HUES64 (cell line): ENCODE data around the gene SLC1A1.
"Not testable (repeated sequence)": the region's sequence is repeated elsewhere in the genome, so short reads cannot be mapped to it uniquely, and the experiment has no call there.

ENCODE experiments used
- H3K27ac ChIP-seq: 2 replicates; pipeline ENCODE4 v1.7.0; 2013; ENCODE audit warnings: low read depth, low read length, inconsistent platforms
- H3K27me3 ChIP-seq: 2 replicates; pipeline ENCODE4 v1.6.1; 2013; ENCODE audit warnings: mild to moderate bottlenecking, low read length; ENCODE audit not compliant: insufficient read depth
- H3K36me3 ChIP-seq: 2 replicates; pipeline ENCODE4 v1.6.1; 2013; ENCODE audit warnings: mild to moderate bottlenecking, low read length; ENCODE audit not compliant: insufficient read depth
- H3K4me1 ChIP-seq: 2 replicates; pipeline ENCODE4 v1.6.1; 2013; ENCODE audit warnings: mild to moderate bottlenecking, low read length, moderate library complexity; ENCODE audit not compliant: insufficient read depth
- H3K4me3 ChIP-seq: 2 replicates; pipeline ENCODE4 v1.5.1; 2013; ENCODE audit warnings: mild to moderate bottlenecking, low read length, moderate library complexity
- H3K9ac ChIP-seq: 2 replicates; pipeline ENCODE4 v1.6.1; 2013; ENCODE audit warnings: mild to moderate bottlenecking, low read depth, low read length
- H3K9me3 ChIP-seq: 2 replicates; pipeline ENCODE4 v1.6.1; 2013; ENCODE audit warnings: low read depth, low read length; ENCODE audit not compliant: insufficient read depth
- WGBS: fragments of 150-250, 120-280 bp; methylation state at CpG from one replicate; pipeline ENCODE4 v1.1.7; 2013; ENCODE audit warnings: missing lambda C conversion rate; 5-methylcytosine and 5-hydroxymethylcytosine counted together

SLC1A1 gene

DNA sequence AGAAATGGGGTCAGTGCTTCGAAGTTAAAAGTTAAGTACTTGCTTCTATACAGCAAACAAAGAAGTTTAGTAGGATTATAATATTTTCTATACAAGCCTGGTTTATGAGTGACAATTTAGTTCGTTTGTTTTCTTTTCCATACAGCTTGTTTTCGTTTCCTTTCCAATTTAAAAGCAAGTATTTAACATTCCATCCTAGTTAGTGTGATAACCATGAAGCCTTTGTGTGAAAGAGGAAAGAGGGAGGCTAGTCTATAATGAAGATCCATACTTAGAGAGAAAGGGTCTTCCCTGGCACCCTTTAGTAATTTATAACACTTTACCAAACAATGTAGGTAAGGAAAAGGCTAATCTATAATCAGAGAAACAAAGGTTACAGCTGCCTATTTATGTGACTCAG lies 51.0 kb downstream of the SLC1A1 start:
- no peak overlapping the region for H3K4me3 ChIP-seq
- peaks cover 30% of the 10 kb centered on the region for H3K4me1 ChIP-seq
- peak overlapping the region; percentile 70; the same call in 1 of the 2 replicates for H3K27ac ChIP-seq
- no peaks in the 10 kb centered on the region for H3K9me3 ChIP-seq
- H3K36me3 ChIP-seq: no peaks in the 10 kb centered on the region
- WGBS: no CpG with 5 or more reads among the region's 3 CpGs
- no peaks in the 10 kb centered on the region for H3K27me3 ChIP-seq
- H3K9ac ChIP-seq: peak overlapping the region; percentile 29; the same call in 1 of the 2 replicates

- H3K27me3 ChIP-seq: no peaks in the 10 kb centered on the region
- peaks cover 30% of the 10 kb centered on the region for H3K4me1 ChIP-seq
- no peak overlapping the region for H3K4me3 ChIP-seq
- no peaks in the 10 kb centered on the region for H3K9me3 ChIP-seq
- peak overlapping the region; percentile 46; the same call in 1 of the 2 replicates for H3K9ac ChIP-seq
- peak overlapping the region; percentile 70 for H3K27ac ChIP-seq
- H3K36me3 ChIP-seq: no peaks in the 10 kb centered on the region
- 16% methylated on average over 2 of the region's 2 CpGs for WGBS
Observed at GRCh38 chr9:4541856-4542255, 51.6 kb downstream of the SLC1A1 start.

- not testable (repeated sequence) for H3K27me3 ChIP-seq, H3K27ac ChIP-seq, H3K36me3 ChIP-seq, H3K4me3 ChIP-seq, H3K9ac ChIP-seq, H3K9me3 ChIP-seq
- H3K4me1 ChIP-seq: peaks cover 27% of the 10 kb centered on the region
- 84% methylated on average over 5 of the region's 5 CpGs for WGBS
Observed at GRCh38 chr9:4544714-4545113, 54.4 kb downstream of the SLC1A1 start.

- Histone ChIP-seq H3K27me3 (no peaks in the 10 kb centered on the region), H3K36me3 (no peaks in the 10 kb centered on the region), H3K27ac (no peak overlapping the region), H3K9ac (no peak overlapping the region), H3K4me1 (peaks cover 12% of the 10 kb centered on the region), H3K9me3 (no peaks in the 10 kb centered on the region), H3K4me3 (no peak overlapping the region)
- 88% methylated on average over 1 of the region's 1 CpG for WGBS
Observed at GRCh38 chr9:4547016-4547415, 56.7 kb downstream of the SLC1A1 start.

GRCh38 chr9:4548811-4549725 lies 58.8 kb downstream of the SLC1A1 start:
- WGBS: 74% methylated on average over 11 of the region's 11 CpGs
- H3K36me3 ChIP-seq: no peaks in the 10 kb centered on the region

DNA sequence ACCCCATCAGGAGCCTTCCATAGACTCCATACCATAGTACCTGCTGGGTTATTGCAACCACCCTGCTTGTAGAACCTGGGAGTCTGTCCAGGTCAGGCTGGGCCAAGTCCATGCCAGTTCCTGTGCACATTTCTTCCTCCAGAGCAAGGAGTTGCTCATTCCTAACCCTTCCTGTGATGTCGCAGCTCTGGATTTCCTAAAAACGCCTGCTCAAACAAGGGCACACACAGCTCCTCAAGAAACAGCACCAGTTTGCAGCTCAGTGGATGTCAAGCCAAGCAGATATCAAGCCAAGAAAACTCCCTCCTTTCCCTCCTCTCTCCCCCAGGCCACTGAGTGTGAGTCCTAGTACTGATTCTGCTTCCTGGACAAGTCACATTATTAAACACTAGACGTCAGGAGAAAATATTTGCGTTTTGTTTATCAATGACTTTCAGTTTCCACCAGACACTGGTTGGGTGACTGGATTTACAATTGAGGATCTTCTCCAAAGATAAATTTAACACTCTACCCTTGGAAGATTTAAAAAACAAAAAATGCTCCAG lies 59.6 kb downstream of the SLC1A1 start:
- H3K27ac ChIP-seq: no peak overlapping the region
- WGBS: 94% methylated on average over 2 of the region's 4 CpGs
- no peaks in the 10 kb centered on the region for H3K27me3 ChIP-seq

More at GRCh38 chr9:4548811-4549725, 58.8 kb downstream of the SLC1A1 start:
- Histone ChIP-seq H3K9ac (no peak overlapping the region), H3K27ac (no peak overlapping the region), H3K27me3 (no peaks in the 10 kb centered on the region), H3K4me1 (no peaks in the 10 kb centered on the region), H3K4me3 (no peak overlapping the region), H3K9me3 (no peaks in the 10 kb centered on the region)

DNA sequence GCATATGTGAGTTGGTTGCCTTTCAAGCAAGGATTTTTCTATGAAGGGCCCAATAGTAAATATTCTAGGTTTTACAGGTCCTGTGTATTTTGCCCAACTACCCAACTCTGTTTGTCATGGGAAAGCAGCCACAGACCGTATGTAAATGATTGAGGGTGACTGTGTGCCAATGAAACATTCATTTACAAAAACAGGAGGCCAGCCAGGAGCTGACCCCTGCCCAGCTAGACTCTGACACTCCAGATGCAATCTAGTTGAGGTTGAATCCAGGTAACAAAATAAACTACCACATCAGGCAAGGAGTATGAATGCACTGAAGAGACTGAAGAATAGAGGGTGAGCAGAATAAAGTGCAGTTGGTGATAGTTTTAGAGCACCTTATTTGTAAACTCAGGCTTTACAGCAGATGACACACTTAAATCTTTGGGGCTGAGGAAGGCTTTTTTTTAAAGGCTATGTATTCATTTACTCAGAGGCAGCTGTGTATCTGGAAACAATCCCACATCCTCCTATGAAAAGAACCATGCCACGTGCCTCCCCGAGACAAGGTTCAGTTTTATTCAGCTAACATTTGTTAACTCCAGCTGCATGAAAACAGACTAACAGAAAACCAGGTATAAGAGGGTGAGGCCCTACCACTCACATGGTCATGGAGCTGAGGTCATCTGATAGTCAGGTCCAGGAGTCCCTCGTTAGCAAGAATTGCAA lies 60.7 kb downstream of the SLC1A1 start:
- WGBS: 84% methylated on average over 4 of the region's 4 CpGs
- no peak overlapping the region for H3K27ac ChIP-seq
- no peak overlapping the region for H3K9ac ChIP-seq
- no peak overlapping the region for H3K4me3 ChIP-seq
- H3K9me3 ChIP-seq: no peaks in the 10 kb centered on the region
- no peaks in the 10 kb centered on the region for H3K36me3 ChIP-seq
- no peaks in the 10 kb centered on the region for H3K27me3 ChIP-seq
- peaks cover 4% of the 10 kb centered on the region; the same call in 1 of the 2 replicates for H3K4me1 ChIP-seq

More for the DNA sequence above, 59.6 kb downstream of the SLC1A1 start:
- Histone ChIP-seq H3K9me3 (no peaks in the 10 kb centered on the region), H3K4me3 (no peak overlapping the region), H3K9ac (no peak overlapping the region), H3K36me3 (no peaks in the 10 kb centered on the region), H3K4me1 (no peaks in the 10 kb centered on the region)

GRCh38 chr9:4553951-4554381 lies 63.7 kb downstream of the SLC1A1 start:
- H3K4me3 ChIP-seq: no peak overlapping the region
- no peaks in the 10 kb centered on the region for H3K9me3 ChIP-seq
- H3K27me3 ChIP-seq: no peaks in the 10 kb centered on the region
- no peak overlapping the region for H3K9ac ChIP-seq
- H3K27ac ChIP-seq: no peak overlapping the region
- H3K36me3 ChIP-seq: no peaks in the 10 kb centered on the region
- peaks cover 4% of the 10 kb centered on the region; the same call in 1 of the 2 replicates for H3K4me1 ChIP-seq
- 88% methylated on average over 1 of the region's 1 CpG for WGBS

DNA sequence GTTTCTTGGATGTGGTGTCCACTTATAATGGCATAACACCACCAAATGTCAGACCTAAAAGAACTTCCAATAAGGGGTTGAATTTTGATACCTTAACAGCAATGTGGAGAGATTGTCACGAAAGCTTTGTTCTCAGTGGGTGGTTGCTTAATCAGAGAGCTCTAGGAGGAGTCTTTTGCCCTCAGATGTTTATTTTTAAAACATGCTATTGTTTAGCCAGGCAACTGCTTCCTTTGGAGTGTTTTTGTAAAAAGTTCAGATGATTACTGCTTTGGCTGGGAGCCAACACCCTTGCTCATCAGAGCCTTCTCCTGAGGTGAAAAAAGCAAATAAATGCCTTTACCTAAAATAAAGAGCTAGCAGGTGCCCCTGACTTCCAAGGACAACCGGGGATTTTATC lies 65.0 kb downstream of the SLC1A1 start:
- Histone ChIP-seq H3K36me3 (no peaks in the 10 kb centered on the region), H3K27ac (no peak overlapping the region), H3K4me3 (no peak overlapping the region), H3K27me3 (no peaks in the 10 kb centered on the region), H3K4me1 (peaks cover 4% of the 10 kb centered on the region; the same call in 1 of the 2 replicates), H3K9me3 (no peaks in the 10 kb centered on the region), H3K9ac (no peak overlapping the region)
- 54% methylated on average over 2 of the region's 2 CpGs for whole genome bisulfite sequencing

DNA sequence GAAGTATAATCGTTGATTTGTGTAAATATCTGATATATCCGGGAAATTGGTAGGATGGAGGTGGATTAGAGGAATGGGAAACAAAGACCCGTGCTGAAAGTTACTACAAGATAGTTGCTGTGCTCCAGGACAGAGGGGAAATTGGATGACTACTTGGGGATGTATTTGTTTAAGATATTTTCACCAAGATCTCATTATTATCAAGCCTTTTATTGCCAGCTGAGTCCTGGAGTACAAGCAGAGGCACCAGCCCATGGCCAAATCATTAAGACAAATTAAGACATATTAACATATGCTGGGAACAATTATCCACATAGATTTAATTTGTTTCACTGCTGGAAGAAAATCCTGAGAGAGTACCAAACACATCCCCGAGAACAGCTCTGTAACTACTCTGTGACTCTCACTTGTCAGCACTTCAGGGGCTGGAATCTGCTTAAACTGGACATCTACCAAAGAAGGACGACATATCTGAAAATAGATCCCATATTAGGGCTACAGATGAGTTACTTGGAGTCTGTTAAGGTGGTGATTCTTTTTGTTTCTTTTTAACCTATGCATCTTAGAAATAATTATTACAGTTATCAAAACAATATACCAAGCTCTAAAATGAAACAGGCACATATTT lies 68.2 kb downstream of the SLC1A1 start:
- H3K36me3 ChIP-seq: no peaks in the 10 kb centered on the region
- peaks cover 4% of the 10 kb centered on the region; the same call in 1 of the 2 replicates for H3K4me1 ChIP-seq
- H3K27me3 ChIP-seq: no peaks in the 10 kb centered on the region
- 94% methylated on average over 5 of the region's 5 CpGs for WGBS
- no peak overlapping the region for H3K4me3 ChIP-seq
- H3K9me3 ChIP-seq: no peaks in the 10 kb centered on the region
- H3K27ac ChIP-seq: no peak overlapping the region
- H3K9ac ChIP-seq: no peak overlapping the region
